WI38 (cell line): ENCODE measurements around the gene KRTAP10-8.
"Not testable (repeated sequence)": the region's sequence is repeated elsewhere in the genome, so short reads cannot be mapped to it uniquely, and the experiment has no call there.

Source experiments
- H3K4me3 ChIP-seq: 2 replicates; pipeline ENCODE4 v1.5.1; 2011; ENCODE audit warnings: low read depth, mild to moderate bottlenecking, control low read depth, low read length
- TF ChIP-seq, protein P1 (sequence below): IDR thresholded peaks from 2 replicates; pipeline ENCODE4 v1.5.1; 2012; ENCODE audit warnings: low read depth, mild to moderate bottlenecking, control low read depth, low read length

Gene KRTAP10-8

DNA sequence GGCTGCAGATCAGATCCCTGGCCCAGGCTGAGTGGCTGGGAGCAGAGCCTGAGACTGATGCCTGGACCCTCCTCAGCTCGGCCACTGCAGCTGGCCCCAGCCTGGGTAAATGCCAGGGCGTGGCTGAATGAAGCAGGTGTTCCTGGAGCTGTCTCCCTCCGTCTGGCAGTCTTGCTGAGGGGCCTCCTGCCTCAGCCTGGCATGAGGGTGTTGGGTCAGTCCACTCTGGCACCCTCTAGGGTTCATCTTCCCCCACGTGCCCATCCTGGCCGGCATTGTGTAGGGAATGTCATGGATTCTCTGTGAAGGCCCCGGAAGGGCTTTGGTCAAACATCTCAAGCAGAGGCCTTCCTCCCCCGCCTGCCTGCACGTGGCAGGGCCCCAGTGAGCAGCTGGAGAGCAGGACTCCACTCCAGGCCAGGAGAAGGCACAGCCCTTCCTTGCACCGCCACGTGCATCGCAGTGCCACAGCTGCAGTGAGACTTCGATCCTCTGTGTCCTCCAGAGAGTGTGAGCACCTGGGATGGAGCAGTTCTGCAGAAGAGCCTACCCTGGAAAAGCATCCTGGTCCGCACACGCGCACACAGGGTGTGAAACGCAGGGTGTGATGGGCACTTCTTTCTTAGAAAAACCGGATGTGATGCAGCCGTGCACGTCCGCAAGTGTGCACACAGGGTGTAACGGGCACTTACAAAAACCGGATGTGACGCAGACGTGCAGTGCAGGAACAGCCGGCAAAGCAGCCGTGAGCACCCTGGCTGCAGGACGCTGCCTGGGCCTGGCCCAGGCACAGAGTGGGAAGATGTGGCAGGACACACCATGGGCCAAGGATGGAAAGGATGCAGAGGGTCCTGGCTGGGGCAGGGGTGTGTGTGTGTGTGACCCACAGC lies 43.0 kb upstream of the KRTAP10-8 start:
- TF ChIP-seq, protein P1, sequence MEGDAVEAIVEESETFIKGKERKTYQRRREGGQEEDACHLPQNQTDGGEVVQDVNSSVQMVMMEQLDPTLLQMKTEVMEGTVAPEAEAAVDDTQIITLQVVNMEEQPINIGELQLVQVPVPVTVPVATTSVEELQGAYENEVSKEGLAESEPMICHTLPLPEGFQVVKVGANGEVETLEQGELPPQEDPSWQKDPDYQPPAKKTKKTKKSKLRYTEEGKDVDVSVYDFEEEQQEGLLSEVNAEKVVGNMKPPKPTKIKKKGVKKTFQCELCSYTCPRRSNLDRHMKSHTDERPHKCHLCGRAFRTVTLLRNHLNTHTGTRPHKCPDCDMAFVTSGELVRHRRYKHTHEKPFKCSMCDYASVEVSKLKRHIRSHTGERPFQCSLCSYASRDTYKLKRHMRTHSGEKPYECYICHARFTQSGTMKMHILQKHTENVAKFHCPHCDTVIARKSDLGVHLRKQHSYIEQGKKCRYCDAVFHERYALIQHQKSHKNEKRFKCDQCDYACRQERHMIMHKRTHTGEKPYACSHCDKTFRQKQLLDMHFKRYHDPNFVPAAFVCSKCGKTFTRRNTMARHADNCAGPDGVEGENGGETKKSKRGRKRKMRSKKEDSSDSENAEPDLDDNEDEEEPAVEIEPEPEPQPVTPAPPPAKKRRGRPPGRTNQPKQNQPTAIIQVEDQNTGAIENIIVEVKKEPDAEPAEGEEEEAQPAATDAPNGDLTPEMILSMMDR, result no peak
- H3K4me3 ChIP-seq, result no peak overlapping the region

GRCh38 chr21:44569861-44570517 lies 41.9 kb upstream of the KRTAP10-8 start:
- TF ChIP-seq, protein P1, result no peak
- no peak overlapping the region for H3K4me3 ChIP-seq

DNA sequence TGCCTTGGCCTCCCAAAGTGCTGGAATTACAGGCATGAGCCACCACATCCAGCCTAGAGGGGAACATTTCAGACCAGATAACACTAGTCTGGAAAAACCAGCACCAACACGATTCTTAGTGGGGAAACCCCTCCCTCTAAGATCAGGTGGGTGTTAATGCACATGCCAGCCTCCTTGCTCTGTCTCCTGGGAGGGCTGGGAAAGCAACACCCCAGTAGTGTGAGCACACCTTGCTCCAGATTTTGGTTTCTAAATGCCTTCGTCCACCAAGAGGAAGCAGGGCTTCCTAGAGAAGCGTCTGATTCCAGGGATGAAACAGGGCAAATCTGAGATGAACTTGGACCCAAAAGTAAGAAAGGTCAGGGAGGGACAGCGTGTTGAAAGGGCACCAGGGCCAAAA lies 40.6 kb upstream of the KRTAP10-8 start:
- H3K4me3 ChIP-seq, result no peak overlapping the region
- TF ChIP-seq, protein P1, result no peak

DNA sequence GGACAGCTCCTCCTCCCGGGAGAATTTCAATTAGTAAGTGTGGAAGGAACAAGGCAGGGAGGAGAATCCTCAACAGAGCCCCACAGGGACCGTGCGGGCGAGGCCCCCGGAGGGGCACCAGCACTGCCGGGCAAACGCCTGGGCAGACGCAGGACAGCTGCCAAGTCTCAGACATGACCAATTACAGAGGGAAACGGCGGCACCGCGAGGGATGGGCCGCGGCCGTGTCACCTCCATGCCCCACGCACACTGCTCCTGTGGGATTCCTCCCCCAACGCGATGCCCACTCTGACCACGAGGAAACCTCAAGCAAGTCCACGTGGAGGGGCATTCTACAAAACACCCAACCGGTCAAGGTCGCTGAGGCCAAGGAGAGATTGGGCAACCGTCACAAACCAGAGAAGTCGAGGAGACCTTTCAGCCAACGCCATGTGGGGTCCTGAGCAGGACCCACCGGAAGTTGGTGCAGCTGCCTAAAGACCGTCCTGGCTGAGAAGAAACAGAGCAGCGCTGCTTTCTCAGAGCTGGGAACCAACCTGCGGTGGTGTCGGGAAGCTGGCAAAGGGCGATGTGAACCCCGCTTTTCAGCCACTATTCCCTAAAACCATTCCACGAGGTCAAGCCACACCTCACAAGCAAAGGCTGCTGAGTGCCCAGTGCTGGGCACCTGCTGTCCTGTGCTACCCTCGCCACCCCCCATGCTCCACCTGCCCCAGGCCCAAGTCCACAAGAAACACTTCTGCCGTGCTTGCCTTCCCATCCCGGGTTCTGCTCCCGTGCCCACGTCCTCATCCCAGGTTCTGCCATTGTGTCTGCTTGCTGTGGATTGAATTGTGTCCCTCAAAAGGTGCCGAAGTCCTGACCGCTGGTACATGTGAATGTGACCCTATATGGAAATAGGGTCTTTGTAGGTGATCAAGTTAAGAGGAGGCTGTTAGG lies 39.8 kb upstream of the KRTAP10-8 start:
- H3K4me3 ChIP-seq, result no peak overlapping the region
- TF ChIP-seq, protein P1, result no peak

GRCh38 chr21:44572959-44573583 lies 38.8 kb upstream of the KRTAP10-8 start:
- TF ChIP-seq, protein P1, result no peak
- no peak overlapping the region for H3K4me3 ChIP-seq

DNA sequence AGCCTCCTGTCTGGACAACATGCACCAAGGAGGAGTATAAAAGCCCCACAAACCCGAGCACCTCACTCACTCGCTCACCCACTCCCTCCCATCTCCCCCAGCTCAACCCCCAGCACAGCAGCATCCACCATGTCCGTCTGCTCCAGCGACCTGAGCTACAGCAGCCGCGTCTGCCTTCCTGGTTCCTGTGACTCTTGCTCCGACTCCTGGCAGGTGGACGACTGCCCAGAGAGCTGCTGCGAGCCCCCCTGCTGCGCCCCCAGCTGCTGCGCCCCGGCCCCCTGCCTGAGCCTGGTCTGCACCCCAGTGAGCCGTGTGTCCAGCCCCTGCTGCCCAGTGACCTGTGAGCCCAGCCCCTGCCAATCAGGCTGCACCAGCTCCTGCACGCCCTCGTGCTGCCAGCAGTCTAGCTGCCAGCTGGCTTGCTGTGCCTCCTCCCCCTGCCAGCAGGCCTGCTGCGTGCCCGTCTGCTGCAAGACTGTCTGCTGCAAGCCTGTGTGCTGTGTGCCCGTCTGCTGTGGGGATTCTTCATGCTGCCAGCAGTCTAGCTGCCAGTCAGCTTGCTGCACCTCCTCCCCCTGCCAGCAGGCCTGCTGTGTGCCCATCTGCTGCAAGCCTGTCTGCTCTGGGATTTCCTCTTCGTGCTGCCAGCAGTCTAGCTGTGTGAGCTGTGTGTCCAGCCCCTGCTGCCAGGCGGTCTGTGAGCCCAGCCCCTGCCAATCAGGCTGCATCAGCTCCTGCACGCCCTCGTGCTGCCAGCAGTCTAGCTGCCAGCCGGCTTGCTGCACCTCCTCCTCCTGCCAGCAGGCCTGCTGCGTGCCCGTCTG lies 38.0 kb upstream of the KRTAP10-8 start, which contains the start of gene KRTAP10-4:
Gene KRTAP10-4 (plus strand): TSS at position 100 of the 827 bp plus-strand sequence. CDS start 30 bp downstream, at position 130.
- H3K4me3 ChIP-seq, result not testable (repeated sequence)
